CD14-positive monocyte (primary cell): Measurements from ENCODE around the gene CAV2. TPM values are rescaled to one million over a fixed set of nuclear protein-coding genes. Genes with fewer than 3 reads are reported as not detected.
A peak's percentile ranks its signal among the peaks of the same experiment; 100 is the strongest.

Experiments used
- DNase-seq, 3 donors: peaks; one replicate each; pipeline ENCODE4 v3.0.0-alpha.2; 2011 to 2022
- H2AFZ ChIP-seq: 2 replicates; pipeline ENCODE4 v1.6.0; 2012; ENCODE audit warnings: mild to moderate bottlenecking, low read depth, low read length, inconsistent platforms; ENCODE audit not compliant: insufficient read depth, poor library complexity, severe bottlenecking
- H3K27ac ChIP-seq, 2 donors: 1 replicate in 1 of 2; 2 replicates in 1 of 2; pipeline ENCODE4 v1.5.1; 2012 to 2013; ENCODE audit warnings: low read length in 2 of 2, control low read depth in 1 of 2, inconsistent platforms in 1 of 2, low read depth in 1 of 2, mild to moderate bottlenecking in 1 of 2
- H3K27me3 ChIP-seq, 2 donors: one replicate each; pipeline versions ENCODE4 v1.6.0 to v1.6.1; 2011 to 2013; ENCODE audit warnings: low read length in 2 of 2; ENCODE audit not compliant: control insufficient read depth in 2 of 2, insufficient read depth in 2 of 2
- H3K36me3 ChIP-seq, 2 donors: replicated peaks in 1 of 2; 1 replicate in 1 of 2; 2 replicates in 1 of 2; pipeline versions ENCODE4 v1.5.1 to v1.6.1; 2012 to 2013; ENCODE audit warnings: low read length in 2 of 2, control low read depth in 1 of 2, inconsistent platforms in 1 of 2, mild to moderate bottlenecking in 1 of 2; ENCODE audit not compliant: insufficient read depth in 2 of 2, control insufficient read depth in 1 of 2
- H3K4me1 ChIP-seq, 2 donors: 1 replicate in 1 of 2; 2 replicates in 1 of 2; pipeline versions ENCODE4 v1.5.1 to v1.6.1; 2012 to 2013; ENCODE audit warnings: low read length in 2 of 2, control low read depth in 1 of 2, inconsistent platforms in 1 of 2, mild to moderate bottlenecking in 1 of 2, moderate library complexity in 1 of 2; ENCODE audit not compliant: insufficient read depth in 2 of 2, control insufficient read depth in 1 of 2
- H3K4me2 ChIP-seq: replicated peaks from 2 replicates; pipeline ENCODE3; 2012; ENCODE audit warnings: low read length, moderate library complexity, mild to moderate bottlenecking; ENCODE audit not compliant: poor library complexity, severe bottlenecking; ENCODE audit errors: extremely low read depth
- H3K4me3 ChIP-seq, 3 experiments: fragments of 200-600 bp in 1 of 3; sonication (generic) in 1 of 3; replicated peaks in 1 of 3; 1 replicate in 2 of 3; 2 replicates in 1 of 3; pipeline ENCODE4 v1.5.1; 2011 to 2013; ENCODE audit warnings: low read length in 3 of 3, mild to moderate bottlenecking in 3 of 3, control low read depth in 2 of 3, low read depth in 2 of 3, inconsistent platforms in 1 of 3, moderate library complexity in 1 of 3
- H3K79me2 ChIP-seq: 2 replicates; pipeline ENCODE4 v1.6.0; 2012; ENCODE audit warnings: mild to moderate bottlenecking, control low read depth, inconsistent platforms, low read length, moderate library complexity; ENCODE audit not compliant: insufficient read depth
- H3K9ac ChIP-seq: 2 replicates; pipeline ENCODE4 v1.6.0; 2017; ENCODE audit warnings: low read length, mild to moderate bottlenecking; ENCODE audit not compliant: insufficient read depth, poor library complexity, severe bottlenecking
- H3K9me3 ChIP-seq, 2 donors: replicated peaks in 1 of 2; 1 replicate in 1 of 2; 2 replicates in 1 of 2; pipeline versions ENCODE4 v1.5.1 to v1.6.1; 2012 to 2013; ENCODE audit warnings: low read length in 2 of 2, control low read depth in 1 of 2; ENCODE audit not compliant: control insufficient read depth in 1 of 2, insufficient read depth in 1 of 2
- H4K20me1 ChIP-seq: 2 replicates; pipeline ENCODE4 v1.6.0; 2012; ENCODE audit warnings: mild to moderate bottlenecking, low read length, control low read depth, moderate library complexity; ENCODE audit not compliant: insufficient read depth
- H3K27ac Mint-ChIP-seq, 7 donors: one replicate each; pipeline ENCODE4 v1.8.0; 2020; ENCODE audit warnings: mild to moderate bottlenecking in 7 of 7, mixed read lengths in 7 of 7, moderate library complexity in 6 of 7, inconsistent platforms in 2 of 7
- H3K27me3 Mint-ChIP-seq, 3 donors: one replicate each; pipeline ENCODE4 v1.8.0; 2021 to 2022; ENCODE audit warnings: low read depth in 3 of 3, mild to moderate bottlenecking in 3 of 3, mixed read lengths in 3 of 3, moderate library complexity in 3 of 3, inconsistent platforms in 1 of 3
- H3K36me3 Mint-ChIP-seq, 2 donors: one replicate each; pipeline ENCODE4 v1.8.0; 2020; ENCODE audit warnings: mixed read lengths in 2 of 2, inconsistent platforms in 1 of 2, mild to moderate bottlenecking in 1 of 2
- H3K4me1 Mint-ChIP-seq: one replicate; pipeline ENCODE4 v1.8.0; 2020; ENCODE audit warnings: mild to moderate bottlenecking, mixed read lengths
- H3K4me3 Mint-ChIP-seq, 2 donors: one replicate each; pipeline ENCODE4 v1.8.0; 2020; ENCODE audit warnings: mild to moderate bottlenecking in 2 of 2, mixed read lengths in 2 of 2, moderate library complexity in 1 of 2
- H3K9me3 Mint-ChIP-seq, 7 donors: one replicate each; pipeline ENCODE4 v1.8.0; 2020 to 2022; ENCODE audit warnings: mixed read lengths in 7 of 7, mild to moderate bottlenecking in 6 of 7, moderate library complexity in 6 of 7, inconsistent platforms in 2 of 7
- WGBS: methylation state at CpG from one replicate; pipeline ENCODE4 v1.1.5; 2013; ENCODE audit warnings: missing lambda C conversion rate; ENCODE audit not compliant: insufficient coverage; 5-methylcytosine and 5-hydroxymethylcytosine counted together
- intact Hi-C, 2 donors: fragments of 100-400 bp; cut with micrococcal nuclease; formaldehyde crosslinking; loops; one replicate each; pipeline versions ENCODE4 v1.15.0 to v1.15.1; 2023
- polyA plus RNA-seq, 3 donors: library from polyadenylated mRNA; depleted of rRNA in 1 of 3; unstranded in 2 of 3; stranded (reverse) in 1 of 3; fragments of 300-500 nt in 2 of 3; fragments of >200 nt in 1 of 3; fragmentation: Illumina TruSeq in 2 of 3; gene quantifications; 1 replicate in 2 of 3; 2 replicates in 1 of 3; pipeline ENCODE4 v1.2.3, GENCODE V29; 2012 to 2021
- TF ChIP-seq, protein P1 (sequence below): fragments of 200-600 bp; IDR thresholded peaks from one replicate; pipeline ENCODE4 v1.8.0; 2022; ENCODE audit warnings: antibody characterized with exemption, mild to moderate bottlenecking

The CAV2 gene
- polyA plus RNA-seq, 3 donors: 0.19 TPM; not detected in 2

- WGBS: under 1% methylated on average over 39 of the region's 42 CpGs
- DNase-seq: peak in 2 of 3 donors; percentile 20 to 26
- peaks cover 2 to 7% of the 10 kb centered on the region in 2 donors for H3K36me3 Mint-ChIP-seq
- peaks cover 59 to 63% (median 59%) of the 10 kb centered on the region in 3 donors for H3K27me3 Mint-ChIP-seq
- H3K4me3 Mint-ChIP-seq: peak within 1 kb of the TSS; percentile 89 to 96
- H3K9me3 Mint-ChIP-seq: peaks cover 0 to 12% (median 10%) of the 10 kb centered on the region in 7 donors
- intact Hi-C loops: no loop called here
- no peaks in the 10 kb centered on the region for H3K79me2 ChIP-seq
- peaks cover 3 to 13% of the 10 kb centered on the region in 2 donors for H3K9me3 ChIP-seq
- H3K9ac ChIP-seq: no peak within 1 kb of the TSS
- peaks cover 22 to 26% of the 10 kb centered on the region in 2 donors for H3K4me1 ChIP-seq
- H3K27me3 ChIP-seq: peaks cover 51 to 61% of the 10 kb centered on the region in 2 donors
- H2AFZ ChIP-seq: peak within 1 kb of the TSS; percentile 85
- TF ChIP-seq, protein P1, sequence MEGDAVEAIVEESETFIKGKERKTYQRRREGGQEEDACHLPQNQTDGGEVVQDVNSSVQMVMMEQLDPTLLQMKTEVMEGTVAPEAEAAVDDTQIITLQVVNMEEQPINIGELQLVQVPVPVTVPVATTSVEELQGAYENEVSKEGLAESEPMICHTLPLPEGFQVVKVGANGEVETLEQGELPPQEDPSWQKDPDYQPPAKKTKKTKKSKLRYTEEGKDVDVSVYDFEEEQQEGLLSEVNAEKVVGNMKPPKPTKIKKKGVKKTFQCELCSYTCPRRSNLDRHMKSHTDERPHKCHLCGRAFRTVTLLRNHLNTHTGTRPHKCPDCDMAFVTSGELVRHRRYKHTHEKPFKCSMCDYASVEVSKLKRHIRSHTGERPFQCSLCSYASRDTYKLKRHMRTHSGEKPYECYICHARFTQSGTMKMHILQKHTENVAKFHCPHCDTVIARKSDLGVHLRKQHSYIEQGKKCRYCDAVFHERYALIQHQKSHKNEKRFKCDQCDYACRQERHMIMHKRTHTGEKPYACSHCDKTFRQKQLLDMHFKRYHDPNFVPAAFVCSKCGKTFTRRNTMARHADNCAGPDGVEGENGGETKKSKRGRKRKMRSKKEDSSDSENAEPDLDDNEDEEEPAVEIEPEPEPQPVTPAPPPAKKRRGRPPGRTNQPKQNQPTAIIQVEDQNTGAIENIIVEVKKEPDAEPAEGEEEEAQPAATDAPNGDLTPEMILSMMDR: no peak
- H3K27ac ChIP-seq: no peak within 1 kb of the TSS
- no peaks in the 10 kb centered on the region for H4K20me1 ChIP-seq
- peak within 1 kb of the TSS in 3 of 7 donors; percentile 55 to 69 (median 68) for H3K27ac Mint-ChIP-seq
- peaks cover 23% of the 10 kb centered on the region for H3K4me1 Mint-ChIP-seq
- peak within 1 kb of the TSS; percentile 79 for H3K4me2 ChIP-seq
- H3K36me3 ChIP-seq: no peaks in the 10 kb centered on the region
- H3K4me3 ChIP-seq: peak within 1 kb of the TSS; percentile 32 to 75 (median 43)
Observed at GRCh38 chr7:116524609-116525297, 25.2 kb downstream of the CAV2 start, which contains the start of gene CAV1. Gene CAV1 (plus strand): TSS chr7:116525036. CDS start chr7:116525063, 27 bp downstream.

DNA sequence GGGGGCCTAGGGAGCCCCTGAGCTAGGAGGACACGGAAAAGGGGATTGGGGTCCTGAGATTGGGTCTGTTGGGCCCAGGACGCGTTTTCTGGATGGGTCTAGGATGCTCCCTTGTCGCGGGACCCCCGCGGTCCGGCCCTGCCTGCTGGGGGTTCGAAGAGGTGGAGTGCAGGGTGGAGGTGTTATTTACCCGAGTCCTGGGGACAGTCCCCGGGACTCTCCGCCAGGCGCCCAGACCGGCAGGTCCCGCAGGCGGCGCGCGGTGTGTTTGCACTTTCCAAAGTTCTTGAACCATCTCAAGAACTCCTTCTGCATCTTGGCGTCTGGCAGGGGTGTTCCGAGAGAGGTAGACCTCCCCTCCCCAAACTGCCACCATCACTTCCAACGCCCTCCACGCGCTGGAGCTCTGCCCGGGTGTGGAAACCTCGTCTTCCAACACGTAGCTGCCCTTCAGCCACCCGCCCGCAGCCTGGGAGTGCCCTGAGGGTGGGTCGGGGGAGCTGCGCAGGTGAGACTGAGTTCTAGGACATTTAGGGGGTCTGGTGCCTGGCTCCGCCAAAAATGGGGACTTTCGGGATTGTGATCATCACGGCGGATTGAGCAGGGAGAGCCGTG lies 25.9 kb downstream of the CAV2 start:
- TF ChIP-seq, protein P1: no peak
- peak in 1 of 3 donors; percentile 8 for DNase-seq
- H3K79me2 ChIP-seq: no peaks in the 10 kb centered on the region
- H3K4me1 Mint-ChIP-seq: peaks cover 26% of the 10 kb centered on the region
- H4K20me1 ChIP-seq: no peaks in the 10 kb centered on the region
- H3K27ac Mint-ChIP-seq: peak overlapping the region in 3 of 7 donors; percentile 55 to 69 (median 68)
- WGBS: under 1% methylated on average over 31 of the region's 36 CpGs
- peaks cover 3 to 13% of the 10 kb centered on the region in 2 donors for H3K9me3 ChIP-seq
- intact Hi-C loops: no loop called here
- H3K27me3 ChIP-seq: peaks cover 49 to 61% of the 10 kb centered on the region in 2 donors
- peaks cover 2 to 7% of the 10 kb centered on the region in 2 donors for H3K36me3 Mint-ChIP-seq
- H3K9me3 Mint-ChIP-seq: peaks cover 0 to 12% (median 10%) of the 10 kb centered on the region in 7 donors
- peaks cover 57 to 63% (median 59%) of the 10 kb centered on the region in 3 donors for H3K27me3 Mint-ChIP-seq
- no peak overlapping the region for H3K27ac ChIP-seq
- peak overlapping the region; percentile 32 to 75 (median 43) for H3K4me3 ChIP-seq
- H3K4me1 ChIP-seq: peaks cover 22 to 26% of the 10 kb centered on the region in 2 donors
- H3K4me2 ChIP-seq: peak overlapping the region; percentile 79
- H3K9ac ChIP-seq: no peak overlapping the region
- H3K36me3 ChIP-seq: no peaks in the 10 kb centered on the region
- H2AFZ ChIP-seq: peak overlapping the region; percentile 85
- peak overlapping the region; percentile 89 to 96 for H3K4me3 Mint-ChIP-seq
